ENCODE data around the gene CEBPA.
"Not testable (repeated sequence)": the region's sequence is repeated elsewhere in the genome, so short reads cannot be mapped to it uniquely, and the experiment has no call there.

CEBPA gene

DNA sequence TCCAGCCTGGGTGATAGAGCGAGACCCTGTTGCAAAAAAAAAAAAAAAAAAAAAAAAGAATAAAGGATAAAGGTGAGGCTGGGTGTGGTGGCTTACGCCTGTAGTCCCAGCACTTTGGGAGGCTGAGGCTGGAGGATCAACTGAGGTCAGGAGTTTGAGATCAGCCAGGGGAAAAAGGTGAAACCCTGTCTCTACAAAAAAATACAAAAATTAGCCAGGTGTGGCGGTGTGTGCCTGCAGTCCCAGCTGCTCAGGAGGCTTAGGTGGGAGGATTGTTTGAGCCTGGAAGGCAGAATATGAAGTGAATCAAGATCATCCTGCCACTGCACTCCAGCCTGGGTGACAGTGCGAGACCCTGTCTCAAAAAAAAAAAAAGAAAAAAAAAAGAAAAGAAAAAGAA lies 15.7 kb upstream of the CEBPA start:
- H2BK5ac ChIP-seq (ENCODE audit: low read depth, low read length, poor library complexity, severe bottlenecking); H4K8ac ChIP-seq (ENCODE audit: low read length); H2BK15ac ChIP-seq (ENCODE audit: low read depth, poor library complexity, severe bottlenecking); H3K14ac ChIP-seq (ENCODE audit: low read length in 2 of 2); H2AFZ ChIP-seq (ENCODE audit: low read depth, low read length); H3K23ac ChIP-seq (ENCODE audit: low read length in 2 of 2); H3K4me3 ChIP-seq (ENCODE audit: insufficient read depth in 1 of 2, low read depth in 1 of 2, low read length in 2 of 2); H3K36me3 ChIP-seq (ENCODE audit: control insufficient read depth in 1 of 2, insufficient read depth in 2 of 2, low read depth in 1 of 2, low read length in 2 of 2); H2BK120ac ChIP-seq (ENCODE audit: low read depth, low read length); H2AK5ac ChIP-seq (ENCODE audit: low read length, severe bottlenecking); H3K18ac ChIP-seq (ENCODE audit: low read depth in 1 of 2, low read length in 2 of 2); H2BK12ac ChIP-seq (ENCODE audit: low read length in 2 of 2); H3K27ac ChIP-seq (ENCODE audit: low read length, poor library complexity, severe bottlenecking); DNase-seq; H3K79me1 ChIP-seq (replicated peaks; ENCODE audit: low read length, poor library complexity, severe bottlenecking); H3K4me1 ChIP-seq (ENCODE audit: control insufficient read depth, insufficient read depth, low read depth, low read length); H3K4ac ChIP-seq (ENCODE audit: low read depth in 1 of 2, low read length in 2 of 2); H3K4me2 ChIP-seq (ENCODE audit: low read length, poor library complexity, severe bottlenecking); H3K9ac ChIP-seq (ENCODE audit: low read length); H4K91ac ChIP-seq (ENCODE audit: low read length); H3K9me3 ChIP-seq (ENCODE audit: control insufficient read depth, low read length): not testable (repeated sequence)
- peaks cover 12 to 20% of the 10 kb centered on the region in 2 experiments for H3K27me3 ChIP-seq (ENCODE audit: control insufficient read depth in 1 of 2, insufficient read depth in 1 of 2, low read length in 2 of 2)
- WGBS: 75% methylated on average over 4 of the region's 4 CpGs

- Histone ChIP-seq H4K8ac (ENCODE audit: low read length) (no peak overlapping the region), H3K4me3 (ENCODE audit: insufficient read depth in 1 of 2, low read depth in 1 of 2, low read length in 2 of 2) (no peak overlapping the region), H2BK5ac (ENCODE audit: low read depth, low read length, poor library complexity, severe bottlenecking) (no peak overlapping the region), H3K79me1 (replicated peaks; ENCODE audit: low read length, poor library complexity, severe bottlenecking) (no peaks in the 10 kb centered on the region), H3K23ac (ENCODE audit: low read length in 2 of 2) (no peak overlapping the region), H3K14ac (ENCODE audit: low read length in 2 of 2) (no peak overlapping the region), H3K36me3 (ENCODE audit: control insufficient read depth in 1 of 2, insufficient read depth in 2 of 2, low read depth in 1 of 2, low read length in 2 of 2) (no peaks in the 10 kb centered on the region), H2AFZ (ENCODE audit: low read depth, low read length) (no peak overlapping the region), H3K9ac (ENCODE audit: low read length) (no peak overlapping the region), H3K4ac (ENCODE audit: low read depth in 1 of 2, low read length in 2 of 2) (no peak overlapping the region), H4K91ac (ENCODE audit: low read length) (no peak overlapping the region), H3K4me1 (ENCODE audit: control insufficient read depth, insufficient read depth, low read depth, low read length) (no peaks in the 10 kb centered on the region), H3K27me3 (ENCODE audit: control insufficient read depth in 1 of 2, insufficient read depth in 1 of 2, low read length in 2 of 2) (peaks cover 12 to 20% of the 10 kb centered on the region in 2 experiments), H3K27ac (ENCODE audit: low read length, poor library complexity, severe bottlenecking) (no peak overlapping the region), H3K18ac (ENCODE audit: low read depth in 1 of 2, low read length in 2 of 2) (no peak overlapping the region), H3K4me2 (ENCODE audit: low read length, poor library complexity, severe bottlenecking) (no peak overlapping the region), H2AK5ac (ENCODE audit: low read length, severe bottlenecking) (no peak overlapping the region), H2BK12ac (ENCODE audit: low read length in 2 of 2) (no peak overlapping the region), H2BK120ac (ENCODE audit: low read depth, low read length) (no peak overlapping the region), H2BK15ac (ENCODE audit: low read depth, poor library complexity, severe bottlenecking) (no peak overlapping the region), H3K9me3 (ENCODE audit: control insufficient read depth, low read length) (peaks cover 5% of the 10 kb centered on the region)
- 100% methylated on average over 5 of the region's 5 CpGs for WGBS
- DNase-seq: no peak
These were observed 15.2 kb upstream of the CEBPA start for GRCh38 chr19:33317517-33317916.

GRCh38 chr19:33316541-33317264 lies 14.4 kb upstream of the CEBPA start:
- Histone ChIP-seq H2AFZ (ENCODE audit: low read depth, low read length) (no peak overlapping the region), H4K8ac (ENCODE audit: low read length) (no peak overlapping the region), H2BK12ac (ENCODE audit: low read length in 2 of 2) (no peak overlapping the region), H2BK5ac (ENCODE audit: low read depth, low read length, poor library complexity, severe bottlenecking) (no peak overlapping the region), H3K4me3 (ENCODE audit: insufficient read depth in 1 of 2, low read depth in 1 of 2, low read length in 2 of 2) (no peak overlapping the region), H3K79me1 (replicated peaks; ENCODE audit: low read length, poor library complexity, severe bottlenecking) (no peaks in the 10 kb centered on the region), H3K14ac (ENCODE audit: low read length in 2 of 2) (no peak overlapping the region), H4K91ac (ENCODE audit: low read length) (no peak overlapping the region), H3K36me3 (ENCODE audit: control insufficient read depth in 1 of 2, insufficient read depth in 2 of 2, low read depth in 1 of 2, low read length in 2 of 2) (no peaks in the 10 kb centered on the region), H2BK120ac (ENCODE audit: low read depth, low read length) (no peak overlapping the region), H3K4me2 (ENCODE audit: low read length, poor library complexity, severe bottlenecking) (no peak overlapping the region), H3K27ac (ENCODE audit: low read length, poor library complexity, severe bottlenecking) (no peak overlapping the region), H3K4me1 (ENCODE audit: control insufficient read depth, insufficient read depth, low read depth, low read length) (no peaks in the 10 kb centered on the region), H3K9ac (ENCODE audit: low read length) (no peak overlapping the region), H3K23ac (ENCODE audit: low read length in 2 of 2) (no peak overlapping the region), H2BK15ac (ENCODE audit: low read depth, poor library complexity, severe bottlenecking) (no peak overlapping the region), H3K9me3 (ENCODE audit: control insufficient read depth, low read length) (peaks cover 3% of the 10 kb centered on the region), H3K27me3 (ENCODE audit: control insufficient read depth in 1 of 2, insufficient read depth in 1 of 2, low read length in 2 of 2) (peaks cover 12 to 20% of the 10 kb centered on the region in 2 experiments), H3K4ac (ENCODE audit: low read depth in 1 of 2, low read length in 2 of 2) (no peak overlapping the region), H2AK5ac (ENCODE audit: low read length, severe bottlenecking) (no peak overlapping the region), H3K18ac (ENCODE audit: low read depth in 1 of 2, low read length in 2 of 2) (no peak overlapping the region)
- no peak for DNase-seq
- WGBS: 83% methylated on average over 9 of the region's 9 CpGs

DNA sequence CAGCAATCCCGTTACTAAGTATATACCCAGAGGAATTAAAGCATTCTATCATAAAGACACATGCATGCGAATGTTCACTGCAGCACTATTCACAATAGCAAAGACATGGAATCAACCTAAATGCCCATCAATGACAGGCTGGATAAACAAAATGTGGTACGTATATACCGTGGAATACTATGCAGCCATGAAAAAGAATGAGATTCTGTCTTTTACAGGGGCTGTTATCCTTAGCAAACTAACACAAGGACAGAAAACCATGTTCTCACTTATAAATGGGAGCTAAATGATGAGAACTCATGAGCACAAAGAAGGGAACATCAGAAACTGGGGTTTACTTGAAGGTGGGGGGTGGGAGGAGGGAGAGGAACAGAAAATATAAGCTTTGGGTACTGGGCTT lies 10.5 kb upstream of the CEBPA start:
- not testable (repeated sequence) for H3K23ac ChIP-seq (ENCODE audit: low read length in 2 of 2); H3K14ac ChIP-seq (ENCODE audit: low read length in 2 of 2); H2BK5ac ChIP-seq (ENCODE audit: low read depth, low read length, poor library complexity, severe bottlenecking); H3K4me3 ChIP-seq (ENCODE audit: insufficient read depth in 1 of 2, low read depth in 1 of 2, low read length in 2 of 2); H3K79me1 ChIP-seq (replicated peaks; ENCODE audit: low read length, poor library complexity, severe bottlenecking); H2BK15ac ChIP-seq (ENCODE audit: low read depth, poor library complexity, severe bottlenecking); H3K4me1 ChIP-seq (ENCODE audit: control insufficient read depth, insufficient read depth, low read depth, low read length); H2BK12ac ChIP-seq (ENCODE audit: low read length in 2 of 2); H3K4ac ChIP-seq (ENCODE audit: low read depth in 1 of 2, low read length in 2 of 2); H2AFZ ChIP-seq (ENCODE audit: low read depth, low read length); H3K18ac ChIP-seq (ENCODE audit: low read depth in 1 of 2, low read length in 2 of 2); H3K9ac ChIP-seq (ENCODE audit: low read length); H2BK120ac ChIP-seq (ENCODE audit: low read depth, low read length); H4K91ac ChIP-seq (ENCODE audit: low read length); H3K9me3 ChIP-seq (ENCODE audit: control insufficient read depth, low read length); DNase-seq; H3K4me2 ChIP-seq (ENCODE audit: low read length, poor library complexity, severe bottlenecking); H3K27ac ChIP-seq (ENCODE audit: low read length, poor library complexity, severe bottlenecking); H4K8ac ChIP-seq (ENCODE audit: low read length); H3K36me3 ChIP-seq (ENCODE audit: control insufficient read depth in 1 of 2, insufficient read depth in 2 of 2, low read depth in 1 of 2, low read length in 2 of 2); H2AK5ac ChIP-seq (ENCODE audit: low read length, severe bottlenecking)
- H3K27me3 ChIP-seq (ENCODE audit: control insufficient read depth in 1 of 2, insufficient read depth in 1 of 2, low read length in 2 of 2): peaks cover 27 to 34% of the 10 kb centered on the region in 2 experiments
- 91% methylated on average over 4 of the region's 4 CpGs for WGBS
